ENCODE data around the gene MAD1L1.

MAD1L1 gene

GRCh38 chr7:1899951-1900762 is 332.6 kb downstream of the MAD1L1 start:
- no peak for DNase-seq

GRCh38 chr7:1899196-1899595 is 333.5 kb downstream of the MAD1L1 start:
- no peak for DNase-seq

DNA sequence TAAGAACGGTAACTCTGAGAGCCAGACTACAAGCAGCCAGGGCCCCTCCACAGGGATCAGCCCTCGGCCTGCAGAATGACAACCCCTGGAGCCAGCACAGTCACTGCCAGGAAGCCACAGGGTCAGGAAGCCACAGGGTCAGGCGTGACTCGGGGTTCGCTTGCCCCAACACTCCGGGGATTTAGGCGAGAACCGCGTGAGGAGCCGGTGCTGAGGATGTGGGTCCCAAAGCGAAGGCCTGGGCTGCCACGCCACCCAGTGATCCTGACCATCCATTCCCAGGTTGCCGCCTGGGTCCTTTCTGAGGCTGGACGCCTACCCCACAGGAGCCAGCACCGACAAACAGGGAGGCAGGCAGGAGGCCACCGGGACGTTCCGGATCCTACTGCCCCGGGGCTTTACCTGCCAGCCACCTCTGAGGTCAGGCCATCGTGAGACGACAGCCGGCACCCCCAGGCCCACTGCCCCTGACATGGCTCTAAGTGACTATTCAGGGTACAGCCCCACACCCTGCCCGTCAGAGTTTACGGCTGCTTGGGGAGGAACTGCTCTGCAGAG is 334.0 kb downstream of the MAD1L1 start:
- no peak for DNase-seq

DNA sequence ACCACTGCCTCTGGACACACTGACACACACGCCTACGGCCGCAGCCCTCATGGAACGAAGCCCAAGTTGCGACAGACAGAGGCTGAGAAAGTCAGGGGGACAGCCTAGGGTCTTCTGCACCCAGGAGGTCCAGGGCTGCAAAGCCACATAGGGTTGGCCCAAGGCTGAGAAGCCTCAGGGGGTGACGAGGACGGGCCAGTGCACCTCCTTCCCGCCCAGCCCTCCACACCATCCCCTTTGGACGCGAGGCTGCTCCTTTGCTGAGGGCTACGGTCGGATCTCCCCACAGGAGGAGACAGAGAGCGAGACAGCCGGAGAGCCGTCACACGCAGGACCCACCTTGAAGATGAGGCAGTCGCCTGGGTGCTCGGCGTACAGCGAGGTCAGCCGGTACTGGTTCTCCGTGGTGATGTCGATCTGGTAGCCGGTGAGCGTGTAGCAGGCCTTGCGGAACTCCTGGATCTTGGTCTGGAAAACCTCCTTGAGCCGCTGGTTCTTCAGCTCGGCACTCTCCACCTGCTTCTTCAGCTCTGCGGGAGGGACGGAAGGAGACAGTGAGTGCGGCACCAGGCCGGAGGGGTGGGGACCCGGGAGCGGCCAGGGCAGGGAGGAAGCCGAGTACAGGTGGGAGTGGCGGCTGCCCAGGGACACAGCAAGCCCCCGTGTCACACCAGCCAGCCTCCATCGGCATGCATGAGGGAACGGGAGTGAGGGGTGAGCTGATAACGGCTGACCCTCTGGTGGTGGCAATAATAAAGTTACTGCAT is 334.7 kb downstream of the MAD1L1 start:
- DNase-seq, result no peak

DNA sequence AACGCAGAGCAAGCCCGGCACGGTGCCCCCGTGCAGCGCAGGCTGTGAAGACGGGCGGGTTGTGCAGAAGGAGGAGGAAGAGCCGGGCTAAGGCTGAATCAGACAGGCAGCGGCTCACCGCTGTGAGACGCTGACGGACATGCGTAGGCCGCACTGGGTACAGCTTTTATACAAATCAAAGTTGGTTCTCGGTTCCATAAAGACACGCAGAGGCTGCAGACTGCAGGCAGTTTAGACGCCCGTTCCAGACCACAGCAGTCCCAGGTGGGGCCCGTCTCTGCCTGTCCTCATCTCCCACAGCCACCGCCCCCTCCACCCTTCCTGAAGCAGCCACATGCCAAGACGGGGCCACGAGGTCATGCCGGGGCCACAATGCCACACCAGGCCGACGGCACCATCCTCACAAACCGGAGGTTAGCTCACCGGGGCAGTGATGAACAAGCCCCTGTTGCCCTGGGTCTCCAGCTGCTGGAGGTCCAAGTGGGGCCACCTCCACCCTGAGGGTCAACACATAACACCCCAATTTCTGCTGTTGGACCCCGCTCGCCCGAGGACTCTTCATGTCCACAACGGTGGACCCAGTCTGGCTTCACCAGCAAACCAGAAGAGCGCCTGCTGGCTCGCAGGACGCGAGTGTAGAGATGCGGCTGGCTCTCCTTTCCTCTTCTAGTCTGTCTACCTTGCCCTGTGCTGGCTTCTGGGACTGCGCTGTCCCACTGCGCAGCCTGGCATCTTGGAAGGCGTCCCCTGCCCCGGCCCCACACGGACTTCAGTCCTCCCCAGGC is 335.5 kb downstream of the MAD1L1 start:
- no peak for DNase-seq

DNA sequence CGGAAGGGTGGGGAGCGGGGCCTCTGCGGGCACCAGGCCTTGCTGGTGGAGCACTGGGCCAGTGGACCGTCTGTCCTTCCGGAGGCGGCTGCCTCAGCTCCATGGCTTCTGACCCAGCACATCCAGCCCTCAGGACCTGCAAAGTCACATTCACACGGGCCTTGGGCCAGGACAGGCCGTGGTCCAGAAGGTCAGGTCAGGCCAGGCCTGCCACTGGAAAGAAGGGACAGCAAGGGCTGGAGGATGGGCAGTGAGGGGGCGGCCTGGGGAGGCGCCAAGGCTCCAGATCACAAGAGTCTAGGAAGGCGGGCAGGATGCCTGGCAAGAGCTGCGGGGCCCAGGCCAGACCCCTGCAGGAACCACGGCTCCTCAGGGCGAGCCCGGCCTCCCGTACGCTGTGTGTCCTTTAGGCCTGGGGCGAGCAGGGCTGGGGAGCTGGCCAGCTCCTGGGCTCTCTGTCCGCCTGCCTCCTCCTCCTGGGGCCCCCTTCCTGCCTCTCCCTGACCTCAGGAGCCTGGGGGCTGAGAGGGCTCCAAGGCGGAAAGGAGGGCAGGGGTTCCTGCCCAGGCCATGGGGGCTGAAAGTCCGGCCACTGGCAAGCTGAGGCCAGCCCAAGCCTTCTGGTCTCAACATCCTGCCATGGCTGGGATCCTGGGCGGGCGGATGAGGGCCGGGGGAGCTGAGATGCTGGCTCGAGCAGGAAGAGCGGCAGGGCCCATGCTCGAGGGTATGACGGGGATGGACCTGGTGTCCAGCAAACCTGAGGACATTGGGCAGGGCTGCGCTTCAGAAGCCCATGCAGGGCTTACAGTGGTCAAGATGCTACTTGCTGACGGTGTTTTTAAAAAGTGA is 336.9 kb downstream of the MAD1L1 start:
- DNase-seq, result no peak

DNA sequence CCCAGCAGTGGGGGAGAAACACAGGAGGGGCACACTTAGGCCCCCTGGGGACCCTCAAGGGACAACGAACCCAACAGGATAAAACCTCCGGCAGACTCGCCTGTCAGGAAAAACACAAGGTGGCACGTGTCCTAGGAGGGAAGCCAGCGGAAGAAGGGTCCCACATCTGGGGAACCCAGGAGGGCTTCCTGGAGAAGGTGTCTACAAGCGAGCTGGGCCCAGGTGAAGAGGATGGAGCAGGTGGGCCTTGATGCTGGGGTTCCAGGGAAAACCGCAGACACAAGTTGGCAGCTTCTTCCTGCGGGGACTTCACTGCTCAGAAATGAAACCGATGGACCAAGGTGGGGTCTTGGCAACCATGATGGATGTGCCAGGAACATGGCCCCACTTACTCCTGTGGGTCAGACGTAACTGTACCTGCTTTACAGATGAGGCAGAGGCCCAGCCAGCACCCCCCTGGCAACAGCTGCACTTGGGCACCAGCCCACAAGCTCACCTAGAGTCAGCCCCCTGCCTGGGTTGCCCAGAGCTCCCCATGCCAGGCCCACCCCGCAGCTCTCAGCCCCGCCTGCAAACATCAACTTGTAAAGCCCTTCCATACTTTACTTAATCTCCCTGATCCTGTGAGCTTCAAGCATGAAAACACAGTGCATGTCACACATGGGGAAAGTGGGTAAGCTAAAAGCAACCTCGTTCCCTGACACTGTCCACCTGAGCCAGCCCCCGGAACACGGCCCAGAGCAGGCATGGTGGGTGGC is 337.7 kb downstream of the MAD1L1 start:
- DNase-seq, result no peak

GRCh38 chr7:1894313-1894900 is 338.3 kb downstream of the MAD1L1 start:
- DNase-seq, result no peak

DNA sequence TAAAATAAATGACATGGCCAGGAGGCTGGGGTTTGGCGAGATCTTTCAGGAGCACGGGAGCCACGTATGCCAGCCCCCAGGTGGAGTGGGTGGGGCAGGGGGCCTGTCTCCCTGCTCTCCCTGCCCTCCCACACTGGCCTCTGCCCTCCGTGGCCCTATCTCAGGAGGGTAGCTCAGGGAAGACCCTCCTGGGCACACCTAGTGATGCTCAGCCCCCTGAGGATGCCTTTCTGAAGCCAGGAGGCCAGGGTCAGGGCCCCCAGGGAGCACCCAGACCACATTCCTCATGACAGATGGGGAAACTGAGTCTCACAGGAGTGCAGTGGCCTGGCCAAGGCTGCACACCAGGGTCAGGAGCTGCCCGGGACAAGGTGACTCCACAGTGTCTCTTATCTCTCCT is 339.3 kb downstream of the MAD1L1 start:
- no peak for DNase-seq

DNA sequence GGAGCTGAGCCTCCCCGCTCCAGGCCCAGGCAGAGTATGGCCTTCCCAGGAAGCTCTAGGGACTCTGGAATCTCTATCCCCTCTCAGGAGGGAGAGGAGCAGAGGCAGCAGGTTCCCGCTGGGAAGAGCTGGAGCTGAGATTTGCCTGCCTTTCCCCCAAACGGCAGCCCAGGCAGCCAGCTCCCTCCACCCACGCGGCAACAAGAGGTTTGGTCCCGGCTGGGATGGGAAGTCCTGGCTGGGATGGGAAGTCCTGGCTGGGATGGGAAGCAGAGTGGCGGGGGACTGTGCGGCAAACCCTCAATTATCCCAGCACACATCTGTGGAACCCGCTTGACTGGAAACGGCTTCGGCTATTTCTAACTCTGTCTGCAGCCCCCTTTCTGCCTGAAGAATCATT is 339.7 kb downstream of the MAD1L1 start:
- no peak for DNase-seq

- DNase-seq, result no peak
These were observed 340.5 kb downstream of the MAD1L1 start for GRCh38 chr7:1892011-1892965.

GRCh38 chr7:1890289-1891235 is 342.2 kb downstream of the MAD1L1 start:
- DNase-seq, result no peak

DNA sequence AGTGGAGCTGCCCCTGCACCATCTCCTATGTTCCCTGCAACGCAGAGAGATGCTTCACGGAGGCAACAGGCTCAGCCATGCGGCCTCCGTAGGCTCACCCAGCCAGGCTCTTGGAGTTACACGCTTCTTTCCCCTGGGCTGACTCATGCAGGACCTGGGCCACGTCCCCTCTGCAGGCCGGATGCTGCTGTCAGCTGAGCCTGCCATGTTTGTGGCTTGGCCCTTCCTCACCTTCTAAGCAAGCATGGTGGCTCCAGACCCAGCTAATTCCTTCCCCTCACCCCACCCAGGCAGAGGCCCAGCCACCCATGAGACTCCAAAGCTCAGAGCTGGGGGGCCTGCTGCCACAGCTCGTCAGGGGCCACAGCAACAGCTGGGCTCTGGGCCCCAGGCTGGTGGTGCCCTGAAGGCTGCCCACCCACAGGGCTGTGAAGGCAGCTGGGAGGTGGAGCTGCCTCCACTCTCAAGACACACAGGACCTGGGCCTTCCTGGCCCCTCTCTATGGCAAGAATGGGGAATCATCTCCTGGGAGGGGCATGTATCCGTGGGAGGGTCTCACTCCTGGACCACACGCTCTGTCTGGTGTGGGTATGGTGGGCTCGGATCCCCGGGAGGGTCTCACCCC is 343.1 kb downstream of the MAD1L1 start:
- DNase-seq, result no peak

- no peak for DNase-seq
These were observed 343.7 kb downstream of the MAD1L1 start for GRCh38 chr7:1889091-1889490.

DNA sequence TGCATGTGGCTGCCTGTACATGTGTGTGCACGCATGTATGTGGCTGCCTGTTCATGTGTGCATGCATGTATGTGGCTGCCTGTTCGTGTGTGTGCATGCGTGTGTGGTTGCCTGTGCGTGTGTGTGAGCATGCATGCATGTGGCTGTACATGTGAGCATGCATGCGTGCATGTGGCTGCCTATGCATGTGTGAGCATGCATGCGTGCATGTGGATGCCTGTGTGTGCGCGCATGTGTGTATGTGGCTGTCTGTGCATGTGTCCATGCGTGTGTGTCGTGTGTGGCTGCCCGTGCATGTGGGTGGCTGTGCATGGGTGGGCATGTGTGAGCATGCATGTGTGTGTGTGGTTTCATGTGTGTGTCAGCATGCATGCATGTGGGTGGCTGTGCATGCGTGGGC is 344.3 kb downstream of the MAD1L1 start:
- no peak for DNase-seq

DNA sequence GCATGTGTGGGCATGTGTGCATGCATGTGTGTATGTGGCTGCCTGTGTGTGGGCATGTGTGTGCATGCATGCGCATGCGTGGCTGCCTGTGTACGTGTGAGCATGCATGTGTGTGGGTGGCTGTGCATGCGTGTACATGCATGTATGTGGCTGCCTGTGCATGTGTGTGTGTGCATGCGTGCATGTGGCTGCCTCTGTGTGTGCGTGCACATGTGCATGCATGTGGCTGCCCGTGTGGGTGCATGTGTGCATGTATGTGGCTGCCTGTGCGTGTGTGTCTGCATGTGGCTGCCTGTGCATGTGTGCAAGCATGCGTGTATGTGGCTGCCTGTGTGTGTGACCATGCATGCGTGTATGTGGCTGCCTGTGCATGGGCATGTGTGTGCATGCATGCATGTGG is 345.5 kb downstream of the MAD1L1 start:
- no peak for DNase-seq

GRCh38 chr7:1886361-1887064 is 346.2 kb downstream of the MAD1L1 start:
- no peak for DNase-seq

All from SIG-M5 (cell line).